ENCODE results near the gene ZNF668. TPM values are rescaled to one million over a fixed set of nuclear protein-coding genes. Genes with fewer than 3 reads are reported as not detected.

ZNF668 gene
- total and polyA plus RNA-seq, 2 of the 13 experiments (the other 11 are each of a cell fraction or from before 2014, with no cell fraction given), result 3.8 to 9.8 TPM

GRCh38 chr16:31023627-31024226 lies 50.3 kb downstream of the ZNF668 start (continued):
- TF ChIP-seq, protein P1, sequence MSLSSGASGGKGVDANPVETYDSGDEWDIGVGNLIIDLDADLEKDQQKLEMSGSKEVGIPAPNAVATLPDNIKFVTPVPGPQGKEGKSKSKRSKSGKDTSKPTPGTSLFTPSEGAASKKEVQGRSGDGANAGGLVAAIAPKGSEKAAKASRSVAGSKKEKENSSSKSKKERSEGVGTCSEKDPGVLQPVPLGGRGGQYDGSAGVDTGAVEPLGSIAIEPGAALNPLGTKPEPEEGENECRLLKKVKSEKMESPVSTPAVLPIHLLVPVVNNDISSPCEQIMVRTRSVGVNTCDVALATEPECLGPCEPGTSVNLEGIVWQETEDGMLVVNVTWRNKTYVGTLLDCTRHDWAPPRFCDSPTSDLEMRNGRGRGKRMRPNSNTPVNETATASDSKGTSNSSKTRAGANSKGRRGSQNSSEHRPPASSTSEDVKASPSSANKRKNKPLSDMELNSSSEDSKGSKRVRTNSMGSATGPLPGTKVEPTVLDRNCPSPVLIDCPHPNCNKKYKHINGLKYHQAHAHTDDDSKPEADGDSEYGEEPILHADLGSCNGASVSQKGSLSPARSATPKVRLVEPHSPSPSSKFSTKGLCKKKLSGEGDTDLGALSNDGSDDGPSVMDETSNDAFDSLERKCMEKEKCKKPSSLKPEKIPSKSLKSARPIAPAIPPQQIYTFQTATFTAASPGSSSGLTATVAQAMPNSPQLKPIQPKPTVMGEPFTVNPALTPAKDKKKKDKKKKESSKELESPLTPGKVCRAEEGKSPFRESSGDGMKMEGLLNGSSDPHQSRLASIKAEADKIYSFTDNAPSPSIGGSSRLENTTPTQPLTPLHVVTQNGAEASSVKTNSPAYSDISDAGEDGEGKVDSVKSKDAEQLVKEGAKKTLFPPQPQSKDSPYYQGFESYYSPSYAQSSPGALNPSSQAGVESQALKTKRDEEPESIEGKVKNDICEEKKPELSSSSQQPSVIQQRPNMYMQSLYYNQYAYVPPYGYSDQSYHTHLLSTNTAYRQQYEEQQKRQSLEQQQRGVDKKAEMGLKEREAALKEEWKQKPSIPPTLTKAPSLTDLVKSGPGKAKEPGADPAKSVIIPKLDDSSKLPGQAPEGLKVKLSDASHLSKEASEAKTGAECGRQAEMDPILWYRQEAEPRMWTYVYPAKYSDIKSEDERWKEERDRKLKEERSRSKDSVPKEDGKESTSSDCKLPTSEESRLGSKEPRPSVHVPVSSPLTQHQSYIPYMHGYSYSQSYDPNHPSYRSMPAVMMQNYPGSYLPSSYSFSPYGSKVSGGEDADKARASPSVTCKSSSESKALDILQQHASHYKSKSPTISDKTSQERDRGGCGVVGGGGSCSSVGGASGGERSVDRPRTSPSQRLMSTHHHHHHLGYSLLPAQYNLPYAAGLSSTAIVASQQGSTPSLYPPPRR (CRISPR knock-in tag; IDR thresholded peaks at IDR 0.05; ENCODE audit: borderline replicate concordance), result peak; percentile 72; the same call in 1 of the 2 replicates
- TF ChIP-seq, protein P2, sequence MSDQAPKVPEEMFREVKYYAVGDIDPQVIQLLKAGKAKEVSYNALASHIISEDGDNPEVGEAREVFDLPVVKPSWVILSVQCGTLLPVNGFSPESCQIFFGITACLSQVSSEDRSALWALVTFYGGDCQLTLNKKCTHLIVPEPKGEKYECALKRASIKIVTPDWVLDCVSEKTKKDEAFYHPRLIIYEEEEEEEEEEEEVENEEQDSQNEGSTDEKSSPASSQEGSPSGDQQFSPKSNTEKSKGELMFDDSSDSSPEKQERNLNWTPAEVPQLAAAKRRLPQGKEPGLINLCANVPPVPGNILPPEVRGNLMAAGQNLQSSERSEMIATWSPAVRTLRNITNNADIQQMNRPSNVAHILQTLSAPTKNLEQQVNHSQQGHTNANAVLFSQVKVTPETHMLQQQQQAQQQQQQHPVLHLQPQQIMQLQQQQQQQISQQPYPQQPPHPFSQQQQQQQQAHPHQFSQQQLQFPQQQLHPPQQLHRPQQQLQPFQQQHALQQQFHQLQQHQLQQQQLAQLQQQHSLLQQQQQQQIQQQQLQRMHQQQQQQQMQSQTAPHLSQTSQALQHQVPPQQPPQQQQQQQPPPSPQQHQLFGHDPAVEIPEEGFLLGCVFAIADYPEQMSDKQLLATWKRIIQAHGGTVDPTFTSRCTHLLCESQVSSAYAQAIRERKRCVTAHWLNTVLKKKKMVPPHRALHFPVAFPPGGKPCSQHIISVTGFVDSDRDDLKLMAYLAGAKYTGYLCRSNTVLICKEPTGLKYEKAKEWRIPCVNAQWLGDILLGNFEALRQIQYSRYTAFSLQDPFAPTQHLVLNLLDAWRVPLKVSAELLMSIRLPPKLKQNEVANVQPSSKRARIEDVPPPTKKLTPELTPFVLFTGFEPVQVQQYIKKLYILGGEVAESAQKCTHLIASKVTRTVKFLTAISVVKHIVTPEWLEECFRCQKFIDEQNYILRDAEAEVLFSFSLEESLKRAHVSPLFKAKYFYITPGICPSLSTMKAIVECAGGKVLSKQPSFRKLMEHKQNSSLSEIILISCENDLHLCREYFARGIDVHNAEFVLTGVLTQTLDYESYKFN (CRISPR knock-in tag; conservative IDR thresholded peaks at IDR 0.05), result peak; percentile 71
- TF ChIP-seq RFXAP (CRISPR knock-in tag; IDR thresholded peaks at IDR 0.05; ENCODE audit: borderline replicate concordance), result 0 out of 2 replicates have a peak, but pooled peaks have one; percentile 2
- TF ChIP-seq, protein P3, sequence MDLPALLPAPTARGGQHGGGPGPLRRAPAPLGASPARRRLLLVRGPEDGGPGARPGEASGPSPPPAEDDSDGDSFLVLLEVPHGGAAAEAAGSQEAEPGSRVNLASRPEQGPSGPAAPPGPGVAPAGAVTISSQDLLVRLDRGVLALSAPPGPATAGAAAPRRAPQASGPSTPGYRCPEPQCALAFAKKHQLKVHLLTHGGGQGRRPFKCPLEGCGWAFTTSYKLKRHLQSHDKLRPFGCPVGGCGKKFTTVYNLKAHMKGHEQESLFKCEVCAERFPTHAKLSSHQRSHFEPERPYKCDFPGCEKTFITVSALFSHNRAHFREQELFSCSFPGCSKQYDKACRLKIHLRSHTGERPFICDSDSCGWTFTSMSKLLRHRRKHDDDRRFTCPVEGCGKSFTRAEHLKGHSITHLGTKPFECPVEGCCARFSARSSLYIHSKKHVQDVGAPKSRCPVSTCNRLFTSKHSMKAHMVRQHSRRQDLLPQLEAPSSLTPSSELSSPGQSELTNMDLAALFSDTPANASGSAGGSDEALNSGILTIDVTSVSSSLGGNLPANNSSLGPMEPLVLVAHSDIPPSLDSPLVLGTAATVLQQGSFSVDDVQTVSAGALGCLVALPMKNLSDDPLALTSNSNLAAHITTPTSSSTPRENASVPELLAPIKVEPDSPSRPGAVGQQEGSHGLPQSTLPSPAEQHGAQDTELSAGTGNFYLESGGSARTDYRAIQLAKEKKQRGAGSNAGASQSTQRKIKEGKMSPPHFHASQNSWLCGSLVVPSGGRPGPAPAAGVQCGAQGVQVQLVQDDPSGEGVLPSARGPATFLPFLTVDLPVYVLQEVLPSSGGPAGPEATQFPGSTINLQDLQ (CRISPR knock-in tag; IDR thresholded peaks at IDR 0.05), result no peak
- TF ChIP-seq ZBTB44 (CRISPR knock-in tag; IDR thresholded peaks at IDR 0.05), result no peak
- TF ChIP-seq, protein P4, sequence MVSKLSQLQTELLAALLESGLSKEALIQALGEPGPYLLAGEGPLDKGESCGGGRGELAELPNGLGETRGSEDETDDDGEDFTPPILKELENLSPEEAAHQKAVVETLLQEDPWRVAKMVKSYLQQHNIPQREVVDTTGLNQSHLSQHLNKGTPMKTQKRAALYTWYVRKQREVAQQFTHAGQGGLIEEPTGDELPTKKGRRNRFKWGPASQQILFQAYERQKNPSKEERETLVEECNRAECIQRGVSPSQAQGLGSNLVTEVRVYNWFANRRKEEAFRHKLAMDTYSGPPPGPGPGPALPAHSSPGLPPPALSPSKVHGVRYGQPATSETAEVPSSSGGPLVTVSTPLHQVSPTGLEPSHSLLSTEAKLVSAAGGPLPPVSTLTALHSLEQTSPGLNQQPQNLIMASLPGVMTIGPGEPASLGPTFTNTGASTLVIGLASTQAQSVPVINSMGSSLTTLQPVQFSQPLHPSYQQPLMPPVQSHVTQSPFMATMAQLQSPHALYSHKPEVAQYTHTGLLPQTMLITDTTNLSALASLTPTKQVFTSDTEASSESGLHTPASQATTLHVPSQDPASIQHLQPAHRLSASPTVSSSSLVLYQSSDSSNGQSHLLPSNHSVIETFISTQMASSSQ (IDR thresholded peaks at IDR 0.05; ENCODE audit: low read depth), result peak; percentile 13; the same call in 1 of the 2 replicates
- TF ChIP-seq, protein P4 (CRISPR knock-in tag; IDR thresholded peaks at IDR 0.05; ENCODE audit: borderline replicate concordance), result no peak
- 0 out of 2 replicates have a peak, but pooled peaks have one; percentile 24 for TF ChIP-seq MIXL1 (CRISPR knock-in tag; IDR thresholded peaks at IDR 0.05)
- no peak for TF ChIP-seq ZSCAN22 (CRISPR knock-in tag; IDR thresholded peaks at IDR 0.05)
- TF ChIP-seq MEIS2 (CRISPR knock-in tag; IDR thresholded peaks at IDR 0.05), result no peak

Data from HepG2 (cell line).